DOHH2 (cell line): Measurements from ENCODE around the gene PADI1.

Experiments
- CTCF ChIP-seq: fragments of 200-600 bp; sonication (generic); IDR thresholded peaks from one replicate; pipeline ENCODE4 v1.5.1; 2014; ENCODE audit warnings: antibody characterized with exemption, mild to moderate bottlenecking, low read depth, low read length; ENCODE audit not compliant: poor library complexity, severe bottlenecking
- EZH2phosphoT487 ChIP-seq: fragments of 200-600 bp; sonication (generic); IDR thresholded peaks from 2 replicates; pipeline ENCODE4 v1.6.1; 2017; ENCODE audit warnings: borderline replicate concordance, mild to moderate bottlenecking, antibody characterized with exemption, low read length, moderate library complexity, mixed read lengths

GRCh38 chr1:17230671-17231310 is 25.9 kb downstream of the PADI1 start:
- TF ChIP-seq CTCF (no peak), EZH2phosphoT487 (no peak)
